Posterior cingulate gyrus (tissue), 11 donors: ENCODE results near the gene CD8B2.
A peak's percentile ranks its signal among the peaks of the same experiment; 100 is the strongest.
"Not testable (repeated sequence)": the region's sequence is repeated elsewhere in the genome, so short reads cannot be mapped to it uniquely, and the experiment has no call there.

Experiments used
- DNase-seq, 10 donors: peaks; one replicate each; pipeline versions ENCODE4 v3.0.0 to v3.0.0-alpha.2; 2020 to 2021; ENCODE audit warnings: mixed read lengths in 3 of 10
- intact Hi-C: fragments of 100-400 bp; cut with DNase I; formaldehyde crosslinking; loops from one replicate; pipeline ENCODE4 v1.15.1; 2023

Gene CD8B2

GRCh38 chr2:106546391-106546990 lies 59.3 kb downstream of the CD8B2 start:
- intact Hi-C loops = no loop called here
- DNase-seq = no peak

- peak in 4 of 10 donors; percentile 17 to 84 (median 49) for DNase-seq
- intact Hi-C loops = no loop called here
Observed at GRCh38 chr2:106547164-106547903, 60.2 kb downstream of the CD8B2 start.

GRCh38 chr2:106551417-106552130 lies 64.4 kb downstream of the CD8B2 start:
- intact Hi-C loops = no loop called here
- DNase-seq = no peak

GRCh38 chr2:106552921-106553320 lies 65.8 kb downstream of the CD8B2 start:
- no peak for DNase-seq
- intact Hi-C loops = no loop called here

GRCh38 chr2:106553321-106553720 lies 66.2 kb downstream of the CD8B2 start:
- no peak for DNase-seq
- intact Hi-C loops = no loop called here

- intact Hi-C loops = no loop called here
- DNase-seq = no peak
Observed at GRCh38 chr2:106554411-106554810, 67.2 kb downstream of the CD8B2 start.

GRCh38 chr2:106555053-106555452 lies 67.9 kb downstream of the CD8B2 start:
- no peak for DNase-seq
- intact Hi-C loops = no loop called here

GRCh38 chr2:106559786-106560185 lies 72.6 kb downstream of the CD8B2 start:
- intact Hi-C loops, DNase-seq: not testable (repeated sequence)

GRCh38 chr2:106560773-106561172 lies 73.6 kb downstream of the CD8B2 start:
- DNase-seq = no peak
- intact Hi-C loops = no loop called here

- peak in 5 of 10 donors; percentile 26 to 91 (median 75) for DNase-seq
- intact Hi-C loops = no loop called here
Observed at GRCh38 chr2:106561356-106561755, 74.2 kb downstream of the CD8B2 start.

GRCh38 chr2:106561803-106562202 lies 74.6 kb downstream of the CD8B2 start:
- DNase-seq = no peak
- intact Hi-C loops = no loop called here

GRCh38 chr2:106562268-106563186 lies 75.4 kb downstream of the CD8B2 start:
- intact Hi-C loops = no loop called here
- DNase-seq = peak in 1 of 10 donors; percentile 77

GRCh38 chr2:106563195-106563594 lies 76.0 kb downstream of the CD8B2 start:
- no peak for DNase-seq
- intact Hi-C loops = no loop called here

- intact Hi-C loops = no loop called here
Observed at GRCh38 chr2:106565599-106565998, 78.4 kb downstream of the CD8B2 start.

GRCh38 chr2:106566050-106566449 lies 78.9 kb downstream of the CD8B2 start:
- DNase-seq = no peak
- intact Hi-C loops = no loop called here

More at GRCh38 chr2:106565599-106565998, 78.4 kb downstream of the CD8B2 start:
- DNase-seq = no peak

GRCh38 chr2:106566484-106566883 lies 79.3 kb downstream of the CD8B2 start:
- DNase-seq, intact Hi-C loops: not testable (repeated sequence)

- intact Hi-C loops = no loop called here
- DNase-seq = no peak
Observed at GRCh38 chr2:106570316-106570715, 83.2 kb downstream of the CD8B2 start.
